Stimulated activated CD4-positive, alpha-beta T cell treated with anti-CD3 and anti-CD28 coated beads, Interleukin-1b, Interleukin-23, amount 100 ng/mL, for 48 hours (primary cell): ENCODE results near the gene MED12L.
A peak's percentile ranks its signal among the peaks of the same experiment; 100 is the strongest.
"Not testable (repeated sequence)": the region's sequence is repeated elsewhere in the genome, so short reads cannot be mapped to it uniquely, and the experiment has no call there.

Experiments
- DNase-seq: peaks from one replicate; pipeline ENCODE4 v3.0.0-alpha.2; 2020

MED12L gene

GRCh38 chr3:151085227-151085888 is at the start of gene MED12L:
Gene MED12L, plus strand, starts transcription at chr3:151085664. Its CDS starts 1,263 bp downstream, at chr3:151086927.
- DNase-seq = peak; percentile 48

GRCh38 chr3:151037746-151038477 is 47.6 kb upstream of the MED12L start:
- no peak for DNase-seq

GRCh38 chr3:151044706-151045105 is 40.8 kb upstream of the MED12L start:
- DNase-seq = no peak

- no peak for DNase-seq
Measured at GRCh38 chr3:151047636-151048035, 37.8 kb upstream of the MED12L start.

GRCh38 chr3:151051533-151051932 is 33.9 kb upstream of the MED12L start:
- no peak for DNase-seq

GRCh38 chr3:151052346-151052745 is 33.1 kb upstream of the MED12L start:
- no peak for DNase-seq

- no peak for DNase-seq
Measured at GRCh38 chr3:151052756-151053155, 32.7 kb upstream of the MED12L start.

GRCh38 chr3:151058740-151059139 is 26.7 kb upstream of the MED12L start:
- no peak for DNase-seq

- DNase-seq = no peak
Measured at GRCh38 chr3:151062611-151063010, 22.9 kb upstream of the MED12L start.

- no peak for DNase-seq
Measured at GRCh38 chr3:151067158-151067557, 18.3 kb upstream of the MED12L start.

- DNase-seq = not testable (repeated sequence)
Measured at GRCh38 chr3:151072842-151073241, 12.6 kb upstream of the MED12L start.

GRCh38 chr3:151074256-151074655 is 11.2 kb upstream of the MED12L start:
- no peak for DNase-seq

GRCh38 chr3:151075869-151076562 is 9.4 kb upstream of the MED12L start:
- DNase-seq = no peak

- DNase-seq = no peak
Measured at GRCh38 chr3:151076626-151077025, 8.8 kb upstream of the MED12L start.

GRCh38 chr3:151081082-151081481 is 4.4 kb upstream of the MED12L start:
- DNase-seq = not testable (repeated sequence)

GRCh38 chr3:151082880-151083838 is 2.3 kb upstream of the MED12L start:
- DNase-seq = no peak

GRCh38 chr3:151084893-151085226 is 604 bp upstream of the MED12L start:
- DNase-seq = no peak

- peak; percentile 5 for DNase-seq
Measured at GRCh38 chr3:151085889-151086483, 522 bp downstream of the MED12L start.

GRCh38 chr3:151086484-151087456 is 1.3 kb downstream of the MED12L start:
- DNase-seq = peak; percentile 82

- DNase-seq = no peak
Measured at GRCh38 chr3:151087648-151088047, 2.2 kb downstream of the MED12L start.

- DNase-seq = no peak
Measured at GRCh38 chr3:151091685-151092345, 6.4 kb downstream of the MED12L start.
